Stimulated activated CD4-positive, alpha-beta T cell treated with anti-CD3 and anti-CD28 coated beads, Interleukin-12 subunit alpha, Interleukin-12 subunit beta, amount 100 ng/mL, for 4 hours (primary cell): ENCODE data around the gene TNIK.

Experiments used
- DNase-seq: peaks from one replicate; pipeline ENCODE4 v3.0.0-alpha.2; 2020

The TNIK gene

GRCh38 chr3:171058058-171058457, 402.1 kb downstream of the TNIK start:
- DNase-seq: no peak

GRCh38 chr3:171057072-171057471, 403.1 kb downstream of the TNIK start:
- DNase-seq: no peak

DNA sequence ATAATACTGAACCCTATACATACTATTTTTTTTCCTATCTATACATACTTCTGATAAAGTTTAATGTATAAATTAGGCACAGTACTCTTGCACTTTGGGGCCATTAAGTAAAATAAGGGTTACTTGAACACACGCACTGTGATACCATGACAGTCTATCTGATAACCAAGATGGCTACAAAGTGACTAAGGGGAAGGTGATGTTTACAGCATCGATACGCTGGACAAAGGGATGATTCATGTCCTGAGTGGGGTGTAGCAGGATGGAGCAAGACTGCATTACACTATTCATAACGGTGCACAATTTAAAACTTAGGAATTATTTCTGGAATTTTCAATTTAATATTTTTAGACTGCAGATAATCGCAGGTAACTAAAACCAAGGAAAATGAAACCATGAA, 403.7 kb downstream of the TNIK start:
- no peak for DNase-seq

DNA sequence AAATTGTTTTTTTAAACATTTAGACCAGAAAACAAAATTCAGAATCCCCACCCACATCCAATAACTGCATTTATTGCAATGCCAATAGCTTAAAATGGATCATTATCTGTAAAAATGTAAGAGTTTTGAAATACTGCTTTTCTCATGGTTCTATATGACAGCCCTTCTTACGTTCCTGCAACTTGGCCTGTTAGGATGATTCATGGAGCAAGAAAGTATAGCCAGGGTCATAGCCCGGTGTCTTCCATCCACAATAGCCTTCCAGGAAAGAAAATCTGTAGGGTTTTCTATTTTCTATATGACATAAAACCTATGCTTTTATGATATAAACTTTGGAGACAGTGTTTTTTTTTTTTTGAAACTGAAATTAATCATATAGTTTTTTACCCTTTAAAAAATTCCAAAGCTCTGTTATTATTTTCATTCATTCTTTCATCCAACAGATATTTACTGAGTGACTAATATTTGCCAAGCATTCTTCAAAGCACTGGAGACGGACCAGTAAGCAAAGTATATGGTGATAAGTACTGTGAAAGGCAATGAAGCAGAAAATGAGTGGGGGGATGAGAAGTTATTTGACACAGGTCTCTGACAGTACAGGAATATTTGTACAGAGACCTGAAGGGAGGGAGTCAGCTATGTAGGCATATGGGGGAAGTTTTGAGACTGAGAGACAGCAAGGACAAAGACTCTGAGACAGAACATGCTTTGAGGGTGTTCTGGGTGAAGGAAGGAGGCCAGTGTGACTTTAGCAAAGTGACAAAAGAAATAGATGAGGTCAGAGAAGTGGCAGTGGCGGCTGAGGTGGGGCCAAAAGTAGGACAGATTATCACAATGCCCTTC, 404.6 kb downstream of the TNIK start:
- no peak for DNase-seq

DNA sequence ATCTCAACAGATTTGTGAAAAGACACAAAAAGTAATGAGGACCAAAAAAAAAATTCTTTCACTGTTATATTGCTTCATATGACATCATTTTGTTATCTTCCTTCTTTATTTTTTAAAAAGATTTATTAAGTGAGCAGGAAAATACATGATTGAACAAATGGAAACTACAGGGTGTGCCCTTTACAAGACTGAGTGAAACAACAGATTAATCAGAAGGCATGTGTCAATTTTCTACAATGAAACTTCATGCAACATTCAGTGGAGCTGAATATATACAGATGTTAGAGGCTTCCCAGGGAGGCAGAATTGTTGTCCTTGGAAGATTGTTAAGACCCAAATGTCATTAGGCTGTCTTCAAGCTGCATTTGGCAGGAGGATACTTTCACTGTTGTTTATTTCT, 405.3 kb downstream of the TNIK start:
- no peak for DNase-seq

DNA sequence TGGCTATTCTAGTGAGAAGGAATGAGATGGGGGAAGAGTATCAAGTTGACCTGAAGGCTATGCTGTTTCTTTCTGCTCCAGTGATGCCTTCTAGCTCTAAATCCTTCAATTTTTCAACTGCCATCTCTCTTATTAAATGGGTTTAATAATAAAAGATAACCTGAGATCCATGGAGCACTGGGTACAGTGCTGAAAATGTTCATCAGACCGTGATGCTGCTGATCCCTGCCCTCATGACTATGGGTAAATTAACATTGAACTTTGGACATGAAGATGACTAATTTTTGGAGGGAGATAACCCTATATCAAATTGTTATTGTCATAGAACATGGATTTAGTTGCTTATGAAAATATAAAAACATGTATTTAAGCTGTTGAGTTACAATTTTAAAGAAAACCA, 406.0 kb downstream of the TNIK start:
- DNase-seq: no peak

DNA sequence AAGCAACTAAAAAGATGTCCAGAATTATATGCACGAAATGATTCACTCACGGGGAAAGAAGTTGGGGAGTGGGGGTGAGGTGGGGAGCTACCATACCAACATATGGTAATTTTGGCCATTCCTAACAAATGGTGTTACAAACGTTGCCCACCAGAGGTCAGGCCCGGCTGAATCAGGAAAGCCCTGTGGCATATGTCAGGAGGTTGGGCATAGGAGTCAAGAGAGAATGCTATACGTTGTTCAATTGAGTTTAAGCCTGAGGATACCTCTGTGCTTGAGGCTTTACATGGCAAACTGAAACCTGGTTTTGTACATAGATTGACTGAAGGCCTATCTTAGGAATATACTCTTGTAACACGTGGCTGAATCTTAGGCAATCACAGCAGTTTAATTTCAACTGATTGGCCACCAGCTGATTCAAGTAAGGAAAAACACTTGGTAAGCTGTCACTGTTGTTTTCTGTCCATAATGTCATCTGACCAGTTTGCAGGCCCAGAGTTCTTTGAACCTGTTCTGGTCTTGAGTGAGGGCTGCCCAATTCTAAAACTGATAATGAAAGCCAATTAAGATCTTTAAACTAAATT, 410.3 kb downstream of the TNIK start:
- peak; percentile 7 for DNase-seq

- no peak for DNase-seq
Measured at GRCh38 chr3:171046760-171047159, 413.4 kb downstream of the TNIK start.

GRCh38 chr3:171044835-171045793, 415.1 kb downstream of the TNIK start:
- no peak for DNase-seq

DNA sequence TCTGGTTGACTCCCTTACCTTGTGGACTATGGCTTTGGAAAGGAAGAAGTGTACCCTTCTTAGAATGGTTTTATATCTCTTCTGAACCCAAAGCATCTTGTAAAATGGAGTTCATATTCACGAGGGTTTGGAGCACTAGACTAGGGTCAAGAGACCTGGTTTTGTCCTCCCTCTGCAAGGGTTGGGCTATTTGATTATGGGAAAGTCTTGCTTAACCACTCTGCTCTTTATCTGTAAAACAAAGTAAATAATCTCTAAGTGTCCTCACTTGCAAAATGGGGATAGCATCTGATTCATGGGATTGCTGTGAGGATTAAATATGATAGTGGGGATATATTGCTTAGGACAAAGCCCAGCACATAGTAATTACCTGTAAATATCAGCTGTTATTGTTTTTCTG, 415.8 kb downstream of the TNIK start:
- no peak for DNase-seq

- no peak for DNase-seq
Measured at GRCh38 chr3:171039674-171040073, 420.5 kb downstream of the TNIK start.

DNA sequence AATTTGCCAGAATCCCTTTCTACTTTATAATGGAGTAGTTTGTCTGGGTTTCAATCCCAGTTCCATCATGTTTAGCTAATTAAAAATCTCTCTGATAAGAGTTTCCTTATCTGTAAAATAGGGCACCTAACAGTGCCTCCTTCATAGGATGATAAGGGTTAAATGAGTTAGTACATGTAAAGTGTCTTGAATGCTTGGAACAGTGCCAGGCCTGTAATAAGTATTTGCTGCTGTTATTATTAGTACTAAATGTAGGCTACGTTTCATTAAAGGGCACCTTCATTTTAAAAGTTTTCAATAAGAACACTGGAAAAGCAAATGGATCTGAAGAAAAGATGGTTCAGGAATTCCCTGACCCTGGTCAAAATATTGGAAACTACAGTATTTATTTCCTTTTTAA, 421.9 kb downstream of the TNIK start:
- no peak for DNase-seq

GRCh38 chr3:171028779-171029232, 431.4 kb downstream of the TNIK start:
- no peak for DNase-seq

DNA sequence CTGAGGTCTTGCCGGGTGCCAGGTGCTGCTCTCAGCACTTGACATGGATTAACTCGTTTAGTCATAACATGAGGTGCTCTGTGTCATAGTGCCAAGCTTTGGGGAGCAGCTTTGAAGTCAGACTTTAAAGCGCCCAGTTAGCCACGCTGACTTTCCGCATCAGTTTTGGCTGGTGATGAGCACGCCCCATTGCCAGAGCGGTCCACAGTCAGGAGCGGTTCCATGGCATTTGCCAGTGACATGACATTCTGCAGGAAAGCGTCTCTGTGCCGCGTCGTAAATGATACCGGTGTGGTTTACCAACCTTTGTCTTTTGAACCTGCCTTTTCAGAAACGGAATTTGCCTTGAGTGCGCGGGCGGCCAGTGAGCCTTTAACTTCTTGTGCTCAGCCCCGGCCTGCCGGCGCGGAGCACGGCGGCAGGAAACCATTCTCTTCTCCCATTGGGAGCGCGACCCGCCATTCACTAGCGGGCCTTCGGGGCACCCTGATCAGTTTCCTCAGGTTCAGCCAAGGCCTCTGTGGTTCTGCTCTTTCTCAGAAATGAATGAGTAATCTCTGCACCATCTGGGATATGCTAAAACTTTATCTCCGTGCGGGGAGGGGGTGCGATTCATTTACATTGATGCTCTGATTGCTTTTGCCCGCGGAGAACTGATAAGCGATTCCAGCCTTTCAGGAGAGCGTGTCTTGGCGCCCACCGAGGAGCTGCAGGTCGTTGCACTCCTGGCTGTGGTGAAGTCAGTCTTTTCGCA, 432.0 kb downstream of the TNIK start:
- peak; percentile 15 for DNase-seq

DNA sequence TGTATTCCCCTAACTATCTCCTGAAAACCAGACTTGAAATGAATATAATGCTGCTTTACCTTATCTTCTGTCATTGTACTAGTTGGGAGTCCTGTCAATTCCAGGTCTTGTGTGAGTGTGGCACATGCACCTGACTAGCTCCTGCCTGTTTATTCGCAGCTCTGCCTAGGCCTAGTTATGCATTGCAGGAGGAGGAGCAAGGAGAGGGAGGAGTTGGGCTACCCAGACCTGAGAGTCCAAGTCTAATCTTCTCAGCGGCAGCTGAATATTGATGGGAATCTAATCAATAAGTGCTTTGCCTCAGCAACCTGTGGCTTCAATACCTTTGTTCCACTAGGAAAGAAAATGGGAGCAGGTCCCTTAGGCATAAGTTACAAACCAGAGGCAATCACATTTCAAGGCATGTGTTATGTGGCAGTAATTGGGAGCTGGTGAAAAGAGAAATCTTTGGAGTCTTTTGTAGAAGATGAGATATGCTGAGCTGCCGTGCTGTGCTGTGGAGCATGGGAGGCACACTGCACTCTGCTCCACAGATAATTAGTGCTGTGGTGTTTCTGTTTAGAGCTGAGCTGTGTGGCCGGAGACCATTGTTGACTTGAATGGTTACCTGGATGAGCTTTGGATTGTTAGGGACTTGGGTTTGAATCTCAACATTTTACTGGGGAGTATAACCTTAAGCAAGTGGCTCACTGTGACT, 433.5 kb downstream of the TNIK start, which contains the start of gene SLC2A2:
SLC2A2 (minus strand) TSS at position 124 of the 697 bp plus-strand sequence; CDS start at position 74, 50 bp downstream.
- no peak for DNase-seq

DNA sequence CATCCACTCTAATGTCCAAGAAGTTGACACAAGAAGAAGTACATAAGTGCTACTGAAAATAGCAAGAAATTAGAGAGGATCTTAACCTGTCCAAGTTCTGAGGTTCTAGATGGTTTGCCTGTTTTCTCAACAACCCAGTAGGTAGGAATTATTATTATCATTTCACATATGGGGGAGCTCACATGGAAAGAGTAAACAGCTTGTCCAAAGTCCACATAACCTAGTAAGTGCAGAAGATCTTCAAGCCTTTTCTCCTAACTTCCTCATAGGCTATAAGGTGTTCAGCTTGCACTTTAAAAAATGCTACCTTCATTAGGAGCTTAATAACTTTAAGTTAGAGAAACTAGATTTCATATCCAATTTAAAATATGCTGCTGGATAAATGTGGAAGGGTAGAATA, 436.6 kb downstream of the TNIK start:
- no peak for DNase-seq

DNA sequence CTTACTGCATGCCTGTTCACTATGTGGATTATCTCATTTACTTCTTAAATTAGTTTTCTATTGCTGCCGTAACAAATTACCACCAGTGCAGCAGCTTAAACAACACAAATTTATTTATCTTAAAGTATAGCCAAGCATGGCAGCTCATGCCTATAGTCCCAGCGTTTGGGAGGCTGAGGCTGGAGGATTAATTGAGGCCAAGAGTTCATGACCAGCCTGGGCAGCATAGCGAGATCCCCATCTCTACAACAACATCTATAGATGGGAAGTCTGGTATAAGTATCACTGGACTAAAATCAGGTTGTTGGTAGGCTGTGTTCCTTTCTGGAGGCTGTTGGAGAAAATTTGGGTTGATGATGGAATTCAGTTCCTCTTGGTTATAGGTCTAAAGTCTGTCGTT, 438.8 kb downstream of the TNIK start:
- no peak for DNase-seq

DNA sequence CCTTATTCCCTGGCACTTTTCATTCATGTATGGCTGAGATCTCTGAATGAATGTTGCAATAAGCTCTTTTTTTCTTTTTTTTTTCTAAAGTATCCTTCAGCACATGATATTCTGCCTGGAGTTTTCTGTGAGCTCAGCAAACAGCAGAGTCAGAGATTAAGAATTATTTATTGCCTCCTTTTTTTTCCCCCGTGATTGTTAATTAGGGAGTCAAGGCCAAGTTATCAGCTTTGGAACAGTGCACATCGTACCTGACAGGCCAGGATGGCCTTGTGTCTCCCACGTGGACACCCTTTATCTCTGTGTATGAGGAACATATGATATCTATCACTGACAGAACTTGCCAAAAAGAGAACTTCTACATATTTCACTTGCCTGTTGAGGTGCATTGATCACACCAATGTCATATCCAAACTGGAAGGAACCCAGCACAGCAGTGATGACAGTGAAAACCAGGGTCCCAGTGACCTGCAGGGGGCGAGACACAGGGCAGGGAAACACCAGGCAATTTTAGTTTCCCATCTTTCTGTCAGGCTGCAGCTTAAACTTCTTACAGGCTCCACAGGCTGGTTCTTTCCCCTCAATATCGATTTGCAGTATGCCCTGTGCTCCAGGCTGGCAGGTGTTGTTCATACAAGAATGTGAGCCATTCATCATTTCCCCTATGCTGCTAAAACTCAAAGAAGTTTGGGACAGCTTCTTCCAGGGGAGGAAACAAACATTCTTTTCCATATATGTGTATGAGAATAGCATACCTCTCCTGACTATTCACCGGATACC, 441.9 kb downstream of the TNIK start:
- no peak for DNase-seq

DNA sequence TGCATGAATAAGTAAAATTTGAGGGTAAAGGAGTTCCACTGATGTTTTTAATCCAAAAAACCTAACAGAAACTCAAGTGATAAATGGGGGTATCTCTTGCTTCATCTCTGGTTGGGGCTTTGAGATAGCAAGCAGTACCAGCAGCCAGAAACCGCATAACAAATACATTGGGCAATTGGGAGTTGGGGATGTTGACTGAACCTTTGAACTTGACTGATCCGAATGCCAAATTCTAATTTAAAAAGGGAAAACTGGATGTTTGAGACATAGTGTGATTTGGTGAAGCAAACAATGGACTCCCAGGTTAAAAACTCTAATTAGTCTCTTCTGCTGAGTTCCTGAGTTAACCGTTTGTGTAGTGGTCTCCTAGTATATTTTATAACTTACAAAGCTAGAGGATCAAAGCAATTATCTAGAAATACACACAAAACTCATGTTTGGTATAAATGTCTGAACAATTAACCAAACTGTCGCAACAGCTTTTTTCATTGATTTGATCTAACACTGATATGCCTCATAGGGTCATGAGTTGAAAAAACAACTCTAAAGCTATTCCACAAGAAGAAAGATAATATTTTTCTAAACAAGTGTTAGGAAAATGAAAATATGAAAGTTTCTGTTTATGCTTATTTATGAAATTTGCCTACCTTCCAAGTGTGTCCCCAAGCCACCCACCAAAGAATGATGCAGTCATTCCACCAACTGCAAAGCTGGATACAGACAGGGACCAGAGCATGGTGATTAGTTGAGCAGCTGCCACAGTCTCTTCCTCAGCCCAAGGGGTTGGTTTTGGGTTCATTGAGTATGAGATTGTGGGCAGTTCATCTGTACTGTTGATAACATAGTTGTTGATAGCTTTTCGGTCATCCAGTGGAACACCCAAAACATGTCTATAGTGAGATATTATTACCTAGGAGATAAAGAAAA, 446.1 kb downstream of the TNIK start:
- DNase-seq: no peak

DNA sequence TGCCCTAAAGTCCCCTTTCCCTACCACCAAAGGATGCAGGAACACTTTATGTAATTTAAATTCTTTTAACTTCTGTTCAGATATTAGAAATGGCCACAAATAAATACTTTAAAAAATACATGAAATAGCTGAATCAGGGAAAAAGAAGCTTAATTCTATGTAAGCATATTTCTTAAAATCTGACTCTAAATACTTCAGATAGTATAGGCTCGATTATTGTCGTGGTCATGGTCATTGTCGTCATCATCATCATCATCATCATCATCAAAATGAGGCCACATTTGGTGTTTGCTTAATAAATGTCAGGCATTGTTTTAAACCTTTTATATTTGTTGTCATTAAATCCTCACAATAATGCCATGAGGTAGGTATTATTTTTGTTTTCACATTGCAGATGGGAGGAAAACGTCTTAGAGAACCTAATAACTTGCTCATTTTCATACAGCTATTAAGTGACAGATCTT, 448.3 kb downstream of the TNIK start:
- DNase-seq: no peak
